HG03064 (cell line): ENCODE measurements around the gene KRT17.
"Not testable (repeated sequence)": the region's sequence is repeated elsewhere in the genome, so short reads cannot be mapped to it uniquely, and the experiment has no call there.

Experiments used
- ATAC-seq: cut with Tn5 transposase; IDR thresholded peaks from one replicate; pipeline ENCODE4 v1.9.1; 2021; ENCODE audit warnings: low read depth; ENCODE audit not compliant: unreplicated experiment

The KRT17 gene

DNA sequence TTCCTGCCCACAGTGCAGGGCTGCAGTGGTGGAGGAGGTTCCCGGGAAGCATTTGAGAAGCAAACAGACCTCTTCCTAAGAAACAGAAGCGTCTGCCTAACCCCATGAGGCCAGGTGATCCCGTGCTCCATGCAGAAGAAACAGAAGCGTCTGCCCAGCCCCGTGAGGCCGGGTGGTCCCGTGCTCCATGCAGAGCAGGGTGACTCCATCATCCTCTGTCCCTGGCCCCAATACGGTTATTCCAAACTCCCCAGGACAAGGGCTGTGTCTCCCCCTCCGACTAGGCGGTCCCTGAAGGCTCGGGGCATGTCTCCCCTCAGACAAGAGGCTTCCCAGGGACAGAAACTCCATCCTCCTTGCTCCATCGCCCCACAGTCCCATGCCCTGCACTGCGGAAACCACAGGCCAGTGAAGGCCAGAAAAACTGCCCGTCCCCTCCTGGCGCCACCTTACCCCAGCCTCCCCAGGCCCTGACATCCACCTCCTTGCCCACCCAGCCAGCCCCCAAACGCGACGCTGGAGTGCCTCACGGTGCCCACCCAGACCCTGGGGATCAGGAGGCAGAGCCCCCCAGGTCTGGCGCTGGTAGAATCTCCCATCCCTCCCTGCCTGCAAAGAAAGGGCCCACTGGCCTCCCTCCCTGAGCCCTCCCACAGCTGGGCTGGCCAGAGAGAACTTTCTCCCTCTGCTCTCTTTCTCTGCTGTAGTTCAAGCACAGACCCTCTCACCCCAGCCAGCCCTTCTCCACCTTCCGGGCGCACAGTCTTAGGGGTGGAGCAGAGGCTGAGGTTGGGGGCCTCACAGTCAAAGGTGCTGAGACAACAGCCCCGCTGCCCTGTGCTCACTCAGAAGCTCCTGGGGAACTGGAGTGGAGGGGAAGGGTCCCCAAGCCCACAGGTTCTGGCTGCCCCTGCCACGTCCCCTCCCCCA, 30.6 kb upstream of the KRT17 start:
- no peak for ATAC-seq

GRCh38 chr17:41653892-41654677, 29.7 kb upstream of the KRT17 start:
- no peak for ATAC-seq

GRCh38 chr17:41653421-41653820, 29.0 kb upstream of the KRT17 start:
- no peak for ATAC-seq

DNA sequence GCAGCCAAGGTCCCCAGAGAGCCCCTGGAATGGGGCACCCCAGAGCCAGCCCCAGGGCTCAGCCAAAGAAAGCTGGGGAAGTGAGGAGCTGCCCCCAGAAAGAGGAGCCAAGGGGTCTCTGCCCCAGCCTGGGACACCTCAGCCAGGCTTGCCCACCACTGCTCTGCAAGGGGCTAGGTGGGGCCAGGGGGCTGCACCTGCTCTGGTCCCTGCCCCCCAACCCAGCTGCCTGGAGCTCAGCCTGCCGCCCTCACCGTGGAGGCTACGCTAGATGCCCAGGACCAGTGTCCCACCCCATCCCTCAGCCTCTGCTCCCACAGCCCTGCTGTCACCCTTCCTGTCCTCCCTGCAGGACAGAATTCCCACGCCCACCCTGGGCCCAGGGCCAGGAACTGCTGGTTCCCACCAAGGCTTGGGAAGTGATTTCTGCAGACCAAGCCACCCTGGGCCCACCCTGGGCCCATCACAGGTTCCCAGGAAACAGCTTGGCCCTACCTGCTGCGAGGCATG, 28.1 kb upstream of the KRT17 start:
- ATAC-seq = no peak

- ATAC-seq = no peak
Observed at GRCh38 chr17:41651625-41652460, 27.5 kb upstream of the KRT17 start.

GRCh38 chr17:41650794-41651624, 26.6 kb upstream of the KRT17 start:
- no peak for ATAC-seq

DNA sequence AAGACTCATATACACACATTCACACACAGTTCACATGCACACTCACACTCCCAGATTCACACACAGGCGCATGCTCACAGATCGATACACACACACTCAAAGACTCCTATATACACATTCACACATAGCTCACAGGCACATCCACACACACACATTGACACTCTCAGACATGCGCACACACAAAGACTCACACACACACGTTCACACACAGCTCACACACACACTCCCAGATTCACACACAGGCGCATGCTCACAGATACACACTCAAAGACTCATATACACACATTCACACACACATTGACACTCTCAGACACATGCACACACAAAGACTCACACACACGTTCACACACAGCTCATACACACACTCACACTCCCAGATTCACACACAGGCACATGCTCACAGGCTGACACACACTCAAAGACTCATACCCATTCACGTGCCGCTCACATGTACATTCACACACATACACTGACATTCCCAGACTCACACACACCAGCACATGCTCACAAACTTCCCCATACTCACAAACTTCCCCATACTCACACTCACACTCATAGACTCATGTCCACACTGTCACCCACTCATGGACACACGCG, 25.6 kb upstream of the KRT17 start:
- no peak for ATAC-seq

GRCh38 chr17:41648411-41649195, 24.2 kb upstream of the KRT17 start:
- ATAC-seq = no peak

- no peak for ATAC-seq
Observed at GRCh38 chr17:41647940-41648410, 23.6 kb upstream of the KRT17 start.

- no peak for ATAC-seq
Observed at GRCh38 chr17:41647038-41647813, 22.9 kb upstream of the KRT17 start.

GRCh38 chr17:41642252-41643156, 18.1 kb upstream of the KRT17 start:
- ATAC-seq = no peak

DNA sequence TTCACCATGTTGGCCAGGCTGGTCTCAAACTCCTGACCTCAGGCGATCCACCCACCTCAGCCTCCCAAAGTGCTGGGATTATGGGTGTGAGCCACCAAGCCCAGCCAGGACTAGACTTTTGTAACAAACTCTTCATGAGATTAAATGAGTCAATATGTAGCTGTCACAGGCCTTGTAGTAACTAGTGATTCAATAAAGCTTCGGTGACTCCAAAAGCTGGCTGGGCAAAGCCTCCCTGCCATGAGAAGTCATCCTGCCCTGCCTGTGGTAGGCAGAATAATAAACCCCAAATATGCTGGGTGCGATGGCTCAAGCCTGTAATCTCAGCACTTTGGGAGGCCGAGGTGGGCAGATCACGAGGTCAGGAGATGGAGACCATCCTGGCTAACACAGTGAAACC, 16.2 kb upstream of the KRT17 start:
- not testable (repeated sequence) for ATAC-seq

GRCh38 chr17:41639492-41640473, 15.4 kb upstream of the KRT17 start:
- ATAC-seq = no peak

DNA sequence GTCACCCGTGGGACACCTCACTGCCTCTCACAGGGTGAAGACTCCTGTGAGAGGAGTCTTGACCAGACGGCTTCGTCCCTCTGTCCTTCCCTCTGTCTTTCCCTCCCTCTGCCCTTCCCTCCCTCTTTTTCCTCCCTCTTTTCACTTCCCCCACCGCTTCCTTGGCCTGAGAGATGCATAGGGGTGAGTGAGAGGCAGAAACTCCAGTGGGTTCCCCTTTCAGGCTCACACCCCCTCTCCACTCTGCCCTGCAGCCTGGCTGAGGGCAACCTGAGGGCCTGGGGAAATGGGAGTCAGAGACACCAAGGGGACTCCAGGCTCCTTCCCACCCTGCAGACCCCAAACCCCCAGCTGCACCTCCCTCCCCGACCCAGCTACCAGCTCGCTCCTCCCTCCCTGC, 14.6 kb upstream of the KRT17 start:
- no peak for ATAC-seq

GRCh38 chr17:41638194-41638593, 13.8 kb upstream of the KRT17 start:
- ATAC-seq = no peak
